ENCODE data around the gene BNIP3. TPM values are rescaled to one million over a fixed set of nuclear protein-coding genes. Genes with fewer than 3 reads are reported as not detected.

BNIP3 gene
- total RNA-seq, 1 donor from 2014 or later: 112 TPM

GRCh38 chr10:131935260-131935659 lies 46.5 kb downstream of the BNIP3 start:
- Histone ChIP-seq H3K4me1 (ENCODE audit: insufficient read depth, low read length) (no peaks in the 10 kb centered on the region), H3K4me3 (ENCODE audit: insufficient read depth, low read depth, low read length) (no peak overlapping the region), H3K9ac (ENCODE audit: low read length) (no peak overlapping the region), H3K9me3 (ENCODE audit: insufficient read depth, low read depth, low read length) (no peaks in the 10 kb centered on the region), H3K27me3 (ENCODE audit: insufficient read depth, low read length) (no peaks in the 10 kb centered on the region), H3K27ac (ENCODE audit: low read depth, low read length) (no peak overlapping the region), H3K79me2 (ENCODE audit: insufficient read depth, low read length) (peaks cover 83% of the 10 kb centered on the region), H4K20me1 (ENCODE audit: insufficient read depth, low read length) (peaks cover 63% of the 10 kb centered on the region), H2AFZ (ENCODE audit: low read depth, low read length) (no peak overlapping the region), H3K4me2 (ENCODE audit: low read length) (no peak overlapping the region), H3K36me3 (ENCODE audit: insufficient read depth, low read length) (peaks cover 11% of the 10 kb centered on the region)
- Mint-ChIP-seq H3K4me1 (ENCODE audit: low read depth, unreplicated experiment) (peaks cover 19% of the 10 kb centered on the region), H3K36me3 (ENCODE audit: low read depth, unreplicated experiment) (peaks cover 12% of the 10 kb centered on the region), H3K27ac (ENCODE audit: unreplicated experiment) (no peak overlapping the region), H3K9me3 (ENCODE audit: unreplicated experiment) (peaks cover 2% of the 10 kb centered on the region), H3K27me3 (ENCODE audit: low read depth, unreplicated experiment) (no peaks in the 10 kb centered on the region), H3K4me3 (ENCODE audit: unreplicated experiment) (no peak overlapping the region)
- TF ChIP-seq EZH2 (IDR thresholded peaks at IDR 0.05; ENCODE audit: insufficient read depth, low read length) (no peak), CTCF (IDR thresholded peaks at IDR 0.05; ENCODE audit: insufficient read depth, low read depth, low read length) (no peak)
- FAIRE-seq (no peak), DNase-seq (ENCODE audit: low read depth) (no peak)

GRCh38 chr10:131934769-131935168 lies 47.0 kb downstream of the BNIP3 start:
- Histone ChIP-seq H4K20me1 (ENCODE audit: insufficient read depth, low read length) (peaks cover 68% of the 10 kb centered on the region), H3K79me2 (ENCODE audit: insufficient read depth, low read length) (peaks cover 88% of the 10 kb centered on the region), H3K36me3 (ENCODE audit: insufficient read depth, low read length) (peaks cover 8% of the 10 kb centered on the region), H2AFZ (ENCODE audit: low read depth, low read length) (no peak overlapping the region), H3K9me3 (ENCODE audit: insufficient read depth, low read depth, low read length) (no peaks in the 10 kb centered on the region), H3K4me3 (ENCODE audit: insufficient read depth, low read depth, low read length) (no peak overlapping the region), H3K9ac (ENCODE audit: low read length) (no peak overlapping the region), H3K27ac (ENCODE audit: low read depth, low read length) (no peak overlapping the region), H3K27me3 (ENCODE audit: insufficient read depth, low read length) (no peaks in the 10 kb centered on the region), H3K4me2 (ENCODE audit: low read length) (no peak overlapping the region), H3K4me1 (ENCODE audit: insufficient read depth, low read length) (no peaks in the 10 kb centered on the region)
- peaks cover 24% of the 10 kb centered on the region for H3K4me1 Mint-ChIP-seq (ENCODE audit: low read depth, unreplicated experiment)
- TF ChIP-seq EZH2 (IDR thresholded peaks at IDR 0.05; ENCODE audit: insufficient read depth, low read length) (no peak), CTCF (IDR thresholded peaks at IDR 0.05; ENCODE audit: insufficient read depth, low read depth, low read length) (no peak)
- H3K4me3 Mint-ChIP-seq (ENCODE audit: unreplicated experiment): no peak overlapping the region
- no peak overlapping the region for H3K27ac Mint-ChIP-seq (ENCODE audit: unreplicated experiment)
- H3K27me3 Mint-ChIP-seq (ENCODE audit: low read depth, unreplicated experiment): no peaks in the 10 kb centered on the region
- H3K36me3 Mint-ChIP-seq (ENCODE audit: low read depth, unreplicated experiment): peaks cover 15% of the 10 kb centered on the region
- H3K9me3 Mint-ChIP-seq (ENCODE audit: unreplicated experiment): peaks cover 2% of the 10 kb centered on the region
- FAIRE-seq: no peak
- DNase-seq (ENCODE audit: low read depth): no peak

- H3K36me3 ChIP-seq (ENCODE audit: insufficient read depth, low read length): peaks cover 7% of the 10 kb centered on the region
- peaks cover 77% of the 10 kb centered on the region for H4K20me1 ChIP-seq (ENCODE audit: insufficient read depth, low read length)
- H3K9ac ChIP-seq (ENCODE audit: low read length): no peak overlapping the region
- H3K9me3 Mint-ChIP-seq (ENCODE audit: unreplicated experiment): peaks cover 2% of the 10 kb centered on the region
- H3K27me3 ChIP-seq (ENCODE audit: insufficient read depth, low read length): no peaks in the 10 kb centered on the region
- DNase-seq (ENCODE audit: low read depth) (no peak), FAIRE-seq (no peak)
- TF ChIP-seq EZH2 (IDR thresholded peaks at IDR 0.05; ENCODE audit: insufficient read depth, low read length) (no peak), CTCF (IDR thresholded peaks at IDR 0.05; ENCODE audit: insufficient read depth, low read depth, low read length) (no peak)
- no peak overlapping the region for H3K4me3 Mint-ChIP-seq (ENCODE audit: unreplicated experiment)
- peaks cover 34% of the 10 kb centered on the region for H3K4me1 Mint-ChIP-seq (ENCODE audit: low read depth, unreplicated experiment)
- H3K27ac Mint-ChIP-seq (ENCODE audit: unreplicated experiment): no peak overlapping the region
- peaks cover 9% of the 10 kb centered on the region for H3K4me1 ChIP-seq (ENCODE audit: insufficient read depth, low read length)
- no peaks in the 10 kb centered on the region for H3K27me3 Mint-ChIP-seq (ENCODE audit: low read depth, unreplicated experiment)
- no peak overlapping the region for H3K4me3 ChIP-seq (ENCODE audit: insufficient read depth, low read depth, low read length)
- peaks cover 14% of the 10 kb centered on the region for H3K36me3 Mint-ChIP-seq (ENCODE audit: low read depth, unreplicated experiment)
- no peak overlapping the region for H2AFZ ChIP-seq (ENCODE audit: low read depth, low read length)
- no peak overlapping the region for H3K27ac ChIP-seq (ENCODE audit: low read depth, low read length)
- H3K9me3 ChIP-seq (ENCODE audit: insufficient read depth, low read depth, low read length): no peaks in the 10 kb centered on the region
- H3K4me2 ChIP-seq (ENCODE audit: low read length): no peak overlapping the region
- H3K79me2 ChIP-seq (ENCODE audit: insufficient read depth, low read length): peaks cover 98% of the 10 kb centered on the region
Observed at GRCh38 chr10:131933696-131934086, 48.0 kb downstream of the BNIP3 start.

Measured in astrocyte (in vitro differentiated cells and primary cell).